GM18517 (cell line): ENCODE data around the gene HAPLN3.
A peak's percentile ranks its signal among the peaks of the same experiment; 100 is the strongest.
"Not testable (repeated sequence)": the region's sequence is repeated elsewhere in the genome, so short reads cannot be mapped to it uniquely, and the experiment has no call there.

ENCODE experiments used
- ATAC-seq: cut with Tn5 transposase; IDR thresholded peaks from one replicate; pipeline ENCODE4 v1.9.1; 2021; ENCODE audit warnings: mild to moderate bottlenecking, moderate library complexity; ENCODE audit not compliant: unreplicated experiment

HAPLN3 gene, protein sequence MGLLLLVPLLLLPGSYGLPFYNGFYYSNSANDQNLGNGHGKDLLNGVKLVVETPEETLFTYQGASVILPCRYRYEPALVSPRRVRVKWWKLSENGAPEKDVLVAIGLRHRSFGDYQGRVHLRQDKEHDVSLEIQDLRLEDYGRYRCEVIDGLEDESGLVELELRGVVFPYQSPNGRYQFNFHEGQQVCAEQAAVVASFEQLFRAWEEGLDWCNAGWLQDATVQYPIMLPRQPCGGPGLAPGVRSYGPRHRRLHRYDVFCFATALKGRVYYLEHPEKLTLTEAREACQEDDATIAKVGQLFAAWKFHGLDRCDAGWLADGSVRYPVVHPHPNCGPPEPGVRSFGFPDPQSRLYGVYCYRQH

DNA sequence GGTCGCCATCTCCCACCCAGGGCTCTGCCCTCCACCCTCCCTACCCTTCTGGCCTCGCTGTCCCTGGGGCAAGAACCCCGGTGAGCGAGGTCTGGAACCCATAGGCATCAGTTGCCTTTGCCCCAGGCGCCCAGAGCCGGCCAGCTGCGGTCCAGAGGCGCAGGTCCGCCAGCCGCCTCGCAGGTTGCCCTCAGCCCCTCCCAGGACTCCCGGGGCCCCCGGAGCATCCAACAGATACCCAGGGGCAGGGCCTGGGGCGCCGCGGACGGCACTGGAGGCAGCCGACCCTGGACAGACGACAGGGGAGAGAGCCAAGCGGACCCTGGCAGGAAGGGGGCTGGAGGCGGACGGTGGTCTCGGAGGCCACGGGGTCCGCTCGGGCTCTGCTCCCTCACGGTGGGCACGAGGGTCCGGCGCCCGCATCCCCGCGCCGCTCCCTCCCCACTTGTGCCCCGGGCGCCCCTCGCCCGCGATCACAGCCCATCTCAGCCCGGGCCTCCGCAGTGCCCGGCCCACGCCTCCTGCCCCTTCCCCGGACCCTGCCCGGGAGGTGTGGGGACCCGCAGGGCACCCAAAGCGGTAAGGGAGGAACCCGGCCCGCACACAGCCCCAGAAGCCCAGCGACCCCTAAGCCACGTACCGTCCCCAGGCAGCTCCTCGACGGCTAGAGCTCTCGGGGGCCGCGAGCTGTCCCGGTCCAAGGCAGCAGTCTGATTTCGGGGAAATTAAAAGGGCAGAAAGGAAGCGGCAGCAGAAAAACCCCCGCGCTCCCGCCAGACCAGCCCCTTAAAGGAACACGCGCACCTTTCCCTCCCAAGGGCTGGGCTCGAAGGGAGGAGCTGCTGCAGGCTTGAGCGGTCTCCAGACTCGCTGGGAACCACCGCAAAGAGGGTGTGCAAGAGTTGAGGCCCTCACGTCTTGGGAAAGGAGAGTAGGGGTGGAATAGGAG, at the start of gene HAPLN3:
Gene HAPLN3 (minus strand): TSS at position 726 of the 949 bp plus-strand sequence. CDS start 8,246 bp downstream, outside the sequence.
- no peak for ATAC-seq

DNA sequence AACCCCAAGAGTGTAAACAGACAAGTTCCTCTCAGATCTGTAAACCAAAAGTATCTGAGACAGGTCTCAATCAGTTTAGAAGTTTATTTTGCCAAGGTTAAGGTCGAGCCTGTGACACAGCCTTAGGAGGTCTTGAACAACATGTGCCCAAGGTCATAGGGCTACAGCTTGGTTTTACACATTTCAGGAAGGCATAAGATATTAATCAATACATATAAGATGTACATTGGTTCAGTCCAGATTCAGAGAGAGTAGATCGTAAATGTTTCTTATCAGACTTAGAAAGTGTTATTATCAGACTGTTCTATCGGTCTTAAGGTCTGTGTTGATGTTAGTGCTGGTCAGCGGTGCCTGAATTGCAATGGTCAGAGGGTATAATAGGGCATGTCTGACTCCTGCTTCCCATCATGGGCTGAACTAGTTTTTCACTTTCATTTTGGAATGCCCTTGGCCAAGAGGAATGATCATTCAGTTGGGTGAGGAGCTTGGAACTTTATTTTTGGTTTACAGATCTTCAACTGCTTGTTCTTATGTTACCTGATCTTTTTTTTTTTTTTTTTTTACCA, 44.8 kb upstream of the HAPLN3 start:
- ATAC-seq = no peak

DNA sequence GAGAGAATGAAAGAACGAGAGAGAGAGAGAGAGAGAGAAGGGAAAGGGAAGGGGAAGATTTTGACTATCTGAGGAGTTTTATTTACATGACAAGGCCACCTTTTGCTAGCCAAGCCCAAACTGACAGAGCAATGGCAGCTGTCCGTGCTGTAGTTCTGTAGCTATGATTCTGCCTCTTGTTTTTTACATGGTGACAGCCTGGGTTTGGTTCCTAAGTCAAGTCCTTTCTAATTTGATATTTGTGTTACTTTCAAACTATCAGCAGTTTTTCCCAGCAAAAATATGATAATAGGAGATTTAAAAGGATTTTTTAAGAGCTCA, 44.1 kb upstream of the HAPLN3 start:
- no peak for ATAC-seq

DNA sequence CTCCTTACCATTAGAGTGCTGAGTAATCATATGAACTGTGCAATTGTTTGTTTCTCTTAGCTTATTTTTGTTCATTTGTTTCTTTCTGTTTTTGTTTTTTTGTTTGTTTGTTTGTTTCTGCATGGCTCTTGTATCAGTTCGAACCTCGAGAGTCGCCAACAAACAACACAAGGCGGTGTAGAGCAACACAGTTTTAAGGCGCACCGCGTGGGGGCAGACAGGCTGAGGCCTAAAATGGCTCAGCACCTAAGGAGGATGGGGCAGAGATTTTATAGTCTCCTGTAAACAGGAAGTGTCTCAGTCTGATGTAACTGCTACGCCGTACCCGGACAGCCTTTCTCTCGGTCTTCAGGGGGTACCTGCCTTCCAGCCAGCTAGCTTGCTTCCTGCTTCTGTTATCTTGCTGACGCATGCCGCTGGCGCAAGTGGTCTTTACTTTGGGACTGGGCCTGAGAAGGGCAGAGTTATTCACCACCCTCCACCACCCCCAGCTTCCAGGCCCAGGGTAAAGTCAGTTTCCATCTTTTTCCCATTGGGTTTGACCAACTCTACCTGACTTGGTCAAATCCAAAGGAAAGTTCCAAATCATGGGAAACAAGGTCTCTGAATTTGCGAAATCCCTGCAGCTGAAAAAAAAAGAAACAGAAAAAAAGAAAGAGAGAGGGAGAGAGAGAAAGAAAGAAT, 43.6 kb upstream of the HAPLN3 start:
- ATAC-seq = no peak

DNA sequence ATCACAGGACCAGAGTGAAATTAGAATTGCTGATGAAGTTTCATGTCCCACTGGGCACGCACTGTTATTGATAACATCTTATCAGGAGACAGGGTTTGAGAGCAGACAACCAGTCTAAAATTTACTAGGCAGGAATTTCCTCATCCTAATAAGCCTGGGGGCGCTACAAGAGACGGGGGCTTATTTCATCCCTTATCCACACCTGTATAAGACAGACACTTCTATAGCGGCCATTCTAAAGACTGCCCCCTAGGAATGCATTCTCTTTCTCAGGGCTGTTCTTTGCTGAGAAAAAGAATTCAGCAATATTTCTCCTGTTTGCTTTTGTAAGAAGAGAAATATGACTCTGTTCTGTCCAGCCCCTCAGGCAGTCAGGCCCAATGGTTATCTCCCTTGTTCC, 39.1 kb upstream of the HAPLN3 start:
- ATAC-seq = not testable (repeated sequence)

DNA sequence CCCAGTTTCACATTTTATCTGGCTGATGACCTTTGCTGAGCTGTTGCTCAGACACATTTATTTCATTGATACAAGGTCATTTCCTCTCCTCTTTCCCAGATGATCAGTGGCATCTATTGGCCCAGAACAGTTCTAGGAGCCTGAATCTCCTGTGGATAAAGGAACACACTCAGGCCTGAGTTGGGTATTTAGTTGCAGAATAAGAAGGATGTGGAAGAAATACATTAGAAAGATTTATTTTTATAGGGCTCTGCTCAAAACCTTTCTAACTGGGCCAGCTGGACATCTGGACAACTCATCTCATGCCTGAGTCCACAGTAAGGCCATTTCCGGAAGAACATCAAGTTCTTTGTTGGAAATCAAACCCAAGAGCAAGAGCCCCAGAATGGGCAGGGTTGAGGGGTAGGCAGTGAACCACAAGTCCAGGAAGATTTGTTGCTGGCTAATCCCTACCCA, 37.6 kb upstream of the HAPLN3 start:
- no peak for ATAC-seq

DNA sequence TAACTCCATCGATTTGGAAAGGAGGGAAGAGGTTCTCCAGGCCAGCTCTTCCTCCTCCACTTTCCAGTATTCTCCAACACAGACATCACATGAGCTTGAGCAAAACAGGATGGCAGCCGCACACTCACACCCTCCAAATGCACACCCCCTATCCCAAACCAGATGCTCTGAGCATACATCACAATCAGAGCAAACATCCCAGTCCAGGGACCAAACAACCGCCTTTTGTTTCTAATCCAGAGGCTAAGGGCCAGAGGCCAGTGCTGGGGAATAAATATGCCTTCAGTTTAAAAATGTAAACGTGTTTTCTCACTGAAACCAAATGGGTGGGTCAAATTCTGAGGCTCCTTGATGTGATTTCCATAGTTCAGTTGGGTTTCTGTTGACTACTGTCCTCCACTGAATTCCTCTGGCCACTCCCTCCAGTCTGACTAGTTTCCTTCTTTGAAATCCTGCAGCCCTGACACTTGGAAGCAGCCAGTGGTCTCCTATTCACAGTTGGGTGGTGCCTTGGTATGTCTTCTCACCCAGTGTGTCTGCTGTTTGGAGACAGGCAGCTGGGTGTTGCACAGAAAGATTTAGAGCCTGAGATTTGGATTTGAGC, 37.0 kb upstream of the HAPLN3 start:
- ATAC-seq = no peak

DNA sequence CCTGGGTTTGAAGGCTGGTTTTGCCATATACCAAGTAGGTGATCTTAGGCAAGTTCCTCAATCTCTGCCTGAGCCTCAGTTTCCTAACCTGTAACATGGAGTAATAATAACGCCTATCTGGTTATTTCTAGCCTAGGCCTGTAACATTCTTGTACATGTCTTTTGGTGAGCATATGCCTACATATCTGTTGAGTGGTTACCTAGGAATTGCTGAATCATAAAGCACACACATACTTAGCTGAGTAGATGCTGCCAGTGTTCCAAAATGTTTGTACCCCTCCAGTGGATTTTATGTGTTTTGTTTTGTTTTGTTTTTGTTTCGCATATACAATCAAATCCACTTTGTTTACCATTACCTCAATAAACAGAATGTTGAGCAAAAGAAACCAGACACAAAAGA, 35.2 kb upstream of the HAPLN3 start:
- ATAC-seq = no peak

DNA sequence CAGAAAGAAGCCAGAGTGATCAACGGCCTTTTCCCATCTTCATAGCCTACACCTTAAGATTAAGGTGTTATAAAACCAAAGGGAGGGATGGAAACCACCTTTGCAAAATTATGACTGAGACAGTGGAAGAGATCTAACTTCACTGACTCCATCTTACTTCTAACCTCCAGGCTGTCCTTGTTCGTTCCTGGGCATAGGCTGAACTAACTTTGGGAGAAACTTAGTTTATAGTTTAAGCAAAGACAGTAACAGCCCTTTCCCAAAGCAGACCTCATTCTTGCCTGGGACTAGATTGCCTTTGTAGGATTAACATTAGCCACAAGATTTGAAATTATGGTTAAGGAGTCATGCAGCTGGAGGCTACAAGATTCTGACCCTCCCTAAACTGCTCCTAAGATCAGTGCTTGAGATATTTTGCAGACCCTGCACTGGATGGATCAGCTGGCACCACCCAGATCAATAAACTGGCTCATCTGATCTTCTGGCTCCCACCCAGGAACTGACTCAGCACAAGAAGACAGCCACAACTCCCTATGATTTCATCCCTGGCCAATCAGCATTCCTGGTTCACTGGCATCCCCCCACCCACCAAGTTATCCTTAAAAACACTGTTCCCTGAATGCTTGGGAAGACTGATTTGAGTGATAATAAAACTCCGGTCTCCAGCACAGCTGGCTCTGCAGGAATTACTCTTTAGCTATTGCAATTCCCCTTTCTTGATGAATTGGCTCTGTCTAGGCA, 34.2 kb upstream of the HAPLN3 start:
- not testable (repeated sequence) for ATAC-seq

DNA sequence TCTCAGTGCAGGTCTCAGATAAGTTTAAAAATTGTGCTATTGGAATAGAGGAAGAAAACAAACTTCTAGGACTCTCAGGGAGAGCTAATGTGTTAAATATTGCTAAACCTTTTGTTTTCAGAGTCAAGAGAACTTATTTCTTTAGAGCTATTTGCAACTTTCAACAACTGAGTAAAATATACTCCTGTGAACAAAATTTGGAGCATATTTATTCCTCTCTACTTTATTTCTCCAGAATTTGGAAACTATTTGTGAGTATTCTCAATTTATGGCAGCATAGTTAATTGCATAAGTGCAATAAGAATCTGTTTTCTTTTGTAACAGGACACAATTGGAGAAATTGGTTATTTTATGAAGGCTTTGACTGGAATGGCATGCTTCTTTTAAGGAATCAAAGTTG, 32.8 kb upstream of the HAPLN3 start:
- not testable (repeated sequence) for ATAC-seq

DNA sequence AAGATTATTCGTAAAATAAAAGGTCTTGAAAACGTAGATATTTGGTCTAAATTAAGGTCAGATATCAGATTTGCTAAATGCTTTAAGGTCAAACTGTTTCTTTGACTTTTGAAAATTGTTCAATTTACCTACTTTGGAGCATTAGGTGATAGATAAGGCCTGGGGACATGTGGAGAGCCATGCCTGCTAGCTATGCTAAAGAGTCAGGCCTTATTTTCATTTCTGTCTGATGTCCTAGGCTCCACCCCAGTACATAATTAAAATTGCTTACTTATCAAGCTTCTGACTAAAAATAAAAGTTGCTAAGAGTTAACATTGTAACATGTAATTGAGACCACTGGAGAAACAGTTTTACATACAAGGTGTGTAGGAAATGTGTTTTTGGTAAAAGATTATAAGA, 30.3 kb upstream of the HAPLN3 start:
- not testable (repeated sequence) for ATAC-seq

DNA sequence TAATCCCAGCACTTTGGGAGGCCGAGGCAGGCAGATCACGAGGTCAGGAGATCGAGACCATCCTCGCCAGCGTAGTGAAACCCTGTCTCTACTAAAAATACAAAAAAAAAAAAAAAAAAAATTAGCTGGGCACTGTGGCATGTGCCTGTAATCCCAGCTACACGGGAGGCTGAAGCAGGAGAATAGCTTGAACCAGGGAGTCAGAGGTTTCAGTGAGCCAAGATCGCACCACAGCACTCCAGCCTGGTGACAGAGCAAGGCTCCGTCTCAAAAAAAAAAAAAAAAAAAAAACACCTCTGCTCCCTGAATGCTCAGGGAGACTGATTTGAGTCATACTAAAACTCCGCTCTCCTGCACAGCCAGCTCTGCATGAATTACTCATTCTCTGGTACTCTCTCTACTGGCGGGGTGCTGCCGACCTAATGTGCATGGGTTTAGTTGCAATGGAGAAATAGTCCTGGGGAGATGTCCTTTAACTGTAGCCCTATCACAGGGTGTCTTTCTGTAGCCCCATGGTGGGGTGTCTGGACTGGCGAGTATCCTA, 25.6 kb upstream of the HAPLN3 start:
- ATAC-seq = peak; percentile 75

DNA sequence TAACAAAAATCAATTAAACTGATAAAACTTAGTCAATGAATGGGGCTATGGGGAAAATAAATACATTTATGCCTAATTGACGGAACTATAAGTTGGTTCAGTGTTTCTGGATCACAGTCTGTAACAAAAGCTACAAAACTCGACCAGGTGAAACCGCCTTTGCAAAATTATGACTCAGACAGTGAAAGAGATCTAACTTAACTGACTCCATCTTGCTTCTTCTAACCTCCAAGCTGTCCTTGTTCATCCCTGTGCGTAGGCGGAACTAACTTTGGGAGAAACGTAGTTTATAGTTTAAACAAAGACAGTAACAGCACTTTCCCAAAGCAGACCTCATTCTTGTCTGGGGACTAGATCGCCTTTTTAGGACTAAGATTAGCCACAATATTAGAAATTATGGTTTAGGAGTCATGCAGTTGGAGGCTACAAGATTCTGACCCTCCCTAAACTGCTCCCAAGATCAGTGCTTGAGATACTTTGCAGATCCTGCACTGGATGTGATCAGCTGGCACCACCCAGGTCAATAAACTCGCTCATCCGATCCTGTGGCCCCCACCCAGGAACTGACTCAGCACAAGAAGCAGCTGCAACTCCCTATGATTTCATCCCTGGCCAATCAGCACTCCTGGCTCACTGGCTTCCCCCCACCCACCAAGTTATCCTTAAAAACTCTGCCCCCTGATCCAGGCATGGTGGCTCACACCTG, 25.0 kb upstream of the HAPLN3 start:
- no peak for ATAC-seq

DNA sequence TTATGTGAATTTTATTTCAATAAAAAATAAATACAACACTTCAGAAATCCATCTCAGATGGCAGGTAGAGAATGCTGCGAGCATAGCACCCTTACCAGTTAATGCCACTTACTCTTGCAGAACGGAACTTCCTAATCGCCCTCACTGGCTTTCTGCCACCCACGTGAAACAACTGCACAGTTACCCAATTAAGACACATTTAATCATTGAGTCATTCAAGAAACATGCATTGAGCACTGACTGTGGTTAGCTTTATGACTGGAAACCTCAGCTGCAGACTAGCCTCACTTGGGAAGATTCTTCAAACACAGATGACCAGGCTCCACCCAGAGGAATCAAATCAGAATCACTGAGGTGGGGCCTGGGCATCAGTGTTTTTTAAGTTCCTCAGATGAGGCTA, 23.4 kb upstream of the HAPLN3 start:
- ATAC-seq = peak; percentile 66

DNA sequence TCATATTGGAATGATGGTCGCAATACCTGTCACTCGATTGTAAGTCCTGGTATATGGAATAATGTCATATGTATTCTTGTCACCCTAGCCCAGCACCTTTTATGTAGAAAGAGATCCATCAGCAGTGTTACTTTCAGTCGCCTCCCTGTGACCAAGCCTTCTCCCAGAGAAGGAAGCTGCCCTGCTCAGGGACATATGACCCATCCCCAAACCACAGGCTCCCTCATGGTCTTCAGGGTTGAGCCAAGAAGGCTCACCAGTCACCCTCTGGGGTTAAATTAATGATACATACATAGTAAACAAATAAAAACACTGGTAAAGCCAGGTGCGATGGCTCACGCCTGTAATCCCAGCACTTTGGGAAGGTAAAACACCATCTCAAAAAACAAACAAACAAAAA, 22.4 kb upstream of the HAPLN3 start:
- ATAC-seq = no peak

DNA sequence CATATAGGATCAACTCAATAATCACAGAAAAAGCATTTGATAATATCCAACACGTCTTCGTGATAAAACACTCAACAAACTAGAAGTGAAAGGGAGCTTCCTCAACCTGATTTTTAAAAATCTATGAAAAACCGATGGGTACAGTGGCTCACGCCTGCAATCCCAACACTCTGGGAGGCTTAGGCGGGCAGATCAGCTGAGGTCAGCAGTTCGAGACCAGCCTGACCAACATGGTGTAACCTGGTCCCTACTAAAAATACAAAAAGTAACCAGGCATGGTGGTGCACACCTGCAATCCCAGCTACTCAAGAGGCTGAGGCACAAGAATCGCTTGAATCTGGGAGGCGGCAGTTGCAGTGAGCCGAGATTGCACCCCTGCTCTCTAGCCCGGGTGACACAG, 20.0 kb upstream of the HAPLN3 start:
- ATAC-seq = no peak

DNA sequence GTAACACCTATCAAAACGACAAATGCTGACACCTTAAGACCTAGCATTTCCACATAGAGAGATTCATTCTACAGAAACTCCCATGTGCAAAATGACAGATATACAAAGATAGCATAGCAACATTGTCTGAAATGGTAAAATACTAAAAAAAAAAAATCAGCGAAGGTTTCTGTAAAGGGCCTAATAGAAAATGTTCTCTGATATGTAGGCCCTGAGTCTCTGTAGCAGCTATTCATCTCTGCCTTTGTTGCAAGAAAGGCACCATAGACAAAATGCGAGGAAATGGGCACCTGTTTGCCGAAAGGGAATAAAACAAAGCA, 18.5 kb upstream of the HAPLN3 start:
- ATAC-seq = no peak

DNA sequence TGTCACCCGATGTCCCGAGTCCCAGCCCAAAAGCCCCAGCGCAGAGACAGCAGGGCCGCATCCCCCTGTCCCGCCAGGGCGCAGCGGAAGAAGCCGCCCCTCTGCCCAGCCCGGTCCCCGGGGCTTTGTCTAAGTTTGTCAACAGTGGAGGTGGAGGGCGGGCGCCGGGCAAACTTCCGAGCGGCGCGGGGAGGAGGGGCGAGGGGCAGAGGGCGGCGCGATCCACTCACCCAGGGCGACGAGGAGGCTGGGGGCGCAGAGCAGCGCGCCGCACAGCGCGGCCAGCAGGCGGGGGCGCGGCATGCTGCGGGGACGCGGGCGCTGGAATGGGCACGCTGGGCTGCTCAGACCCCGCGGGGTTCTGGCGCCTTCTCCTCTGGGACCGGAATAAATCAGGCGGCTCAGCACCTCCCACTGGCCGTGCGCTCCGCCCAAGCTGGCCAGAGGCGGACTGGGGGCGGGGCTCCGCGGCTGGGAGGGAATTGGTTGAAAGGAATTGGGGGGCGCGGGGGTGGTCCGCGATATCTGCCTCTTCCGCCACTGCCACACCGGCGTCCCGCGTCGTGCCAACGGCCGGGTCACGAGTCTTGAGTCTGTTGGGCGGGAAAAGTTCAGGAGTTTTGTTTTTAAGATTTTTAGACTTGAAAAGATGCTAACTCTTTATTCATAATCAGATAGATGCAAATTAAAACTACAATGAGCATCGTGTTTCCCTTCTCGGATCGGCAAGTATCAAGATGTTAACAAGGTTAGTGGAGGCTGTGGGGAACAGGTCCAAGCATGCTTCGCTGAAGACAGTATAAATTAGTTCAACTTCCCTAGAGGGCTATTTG, 17.9 kb upstream of the HAPLN3 start, which contains the start of gene MFGE8:
Gene MFGE8 (minus strand): TSS at position 363 of the 833 bp plus-strand sequence. CDS start 60 bp downstream, at position 303.
- ATAC-seq = peak; percentile 74
